Measurements from ENCODE around the gene UST. TPM values are rescaled to one million over a fixed set of nuclear protein-coding genes. Genes with fewer than 3 reads are reported as not detected.

UST gene
- total and polyA plus RNA-seq, 2 experiments from 2014 or later: 8.0 to 11.7 TPM

DNA sequence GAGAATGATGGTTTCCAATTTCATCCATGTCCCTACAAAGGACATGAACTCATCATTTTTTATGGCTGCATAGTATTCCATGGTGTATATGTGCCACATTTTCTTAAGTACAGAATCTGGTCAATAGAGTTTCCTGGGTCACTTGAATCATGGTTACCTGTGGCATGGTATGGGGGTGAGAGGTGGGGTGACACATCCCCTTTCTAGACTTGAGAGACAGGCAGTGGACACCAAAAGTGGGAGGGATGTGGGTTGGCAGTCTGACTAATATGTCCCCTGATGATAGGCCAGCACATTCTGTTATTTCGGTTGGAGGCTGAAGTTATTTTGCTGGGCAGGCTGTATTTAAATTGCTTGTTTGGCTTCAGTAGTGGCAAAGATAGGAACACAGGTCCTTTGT is 78.1 kb downstream of the UST start:
- WGBS (ENCODE audit: low lambda C conversion rate, missing lambda C conversion rate): 100% methylated on average over 1 of the region's 1 CpG

DNA sequence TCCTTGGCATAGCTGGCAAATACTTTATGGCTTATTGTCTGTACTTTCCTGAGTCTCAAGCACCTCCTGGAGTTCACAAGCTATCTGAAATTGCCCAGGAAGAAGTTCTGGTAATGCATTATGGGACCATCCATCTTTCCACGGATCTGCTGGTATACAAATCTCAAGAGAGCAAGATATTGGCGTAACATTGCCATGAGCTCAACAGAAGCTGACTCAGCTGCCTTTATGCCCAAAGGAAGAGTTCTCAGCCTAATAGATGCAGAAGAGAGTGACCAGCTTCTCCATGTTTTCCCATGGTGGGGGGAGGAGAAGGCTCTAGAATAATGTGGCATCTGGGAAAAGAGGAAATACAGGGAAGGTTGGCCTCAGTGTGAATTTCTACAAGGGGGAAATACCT is 78.7 kb downstream of the UST start:
- no peaks in the 10 kb centered on the region for H3K36me3 ChIP-seq (replicated peaks; ENCODE audit: insufficient read depth, low read depth)
- no peak for TF ChIP-seq EZH2 (IDR thresholded peaks at IDR 0.05; ENCODE audit: borderline replicate concordance)
- TF ChIP-seq EZH2phosphoT487 (IDR thresholded peaks at IDR 0.05; ENCODE audit: low read depth, severe bottlenecking, unreplicated experiment): no peak
- TF ChIP-seq, protein P1, sequence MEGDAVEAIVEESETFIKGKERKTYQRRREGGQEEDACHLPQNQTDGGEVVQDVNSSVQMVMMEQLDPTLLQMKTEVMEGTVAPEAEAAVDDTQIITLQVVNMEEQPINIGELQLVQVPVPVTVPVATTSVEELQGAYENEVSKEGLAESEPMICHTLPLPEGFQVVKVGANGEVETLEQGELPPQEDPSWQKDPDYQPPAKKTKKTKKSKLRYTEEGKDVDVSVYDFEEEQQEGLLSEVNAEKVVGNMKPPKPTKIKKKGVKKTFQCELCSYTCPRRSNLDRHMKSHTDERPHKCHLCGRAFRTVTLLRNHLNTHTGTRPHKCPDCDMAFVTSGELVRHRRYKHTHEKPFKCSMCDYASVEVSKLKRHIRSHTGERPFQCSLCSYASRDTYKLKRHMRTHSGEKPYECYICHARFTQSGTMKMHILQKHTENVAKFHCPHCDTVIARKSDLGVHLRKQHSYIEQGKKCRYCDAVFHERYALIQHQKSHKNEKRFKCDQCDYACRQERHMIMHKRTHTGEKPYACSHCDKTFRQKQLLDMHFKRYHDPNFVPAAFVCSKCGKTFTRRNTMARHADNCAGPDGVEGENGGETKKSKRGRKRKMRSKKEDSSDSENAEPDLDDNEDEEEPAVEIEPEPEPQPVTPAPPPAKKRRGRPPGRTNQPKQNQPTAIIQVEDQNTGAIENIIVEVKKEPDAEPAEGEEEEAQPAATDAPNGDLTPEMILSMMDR (IDR thresholded peaks at IDR 0.05; ENCODE audit: poor library complexity): no peak
- H2AFZ ChIP-seq: no peak overlapping the region
- no peaks in the 10 kb centered on the region for H3K9me3 ChIP-seq (ENCODE audit: low read depth)
- no peak overlapping the region for H3K27ac ChIP-seq
- no peaks in the 10 kb centered on the region for H3K9me2 ChIP-seq (replicated peaks; ENCODE audit: insufficient read depth)
- no peak for DNase-seq (ENCODE audit: low spot score)
- no peaks in the 10 kb centered on the region for H3K27me3 ChIP-seq
- H4K20me1 ChIP-seq (ENCODE audit: insufficient read depth, poor library complexity, severe bottlenecking): no peaks in the 10 kb centered on the region
- WGBS (ENCODE audit: low lambda C conversion rate, missing lambda C conversion rate): 89% methylated on average over 2 of the region's 2 CpGs
- no peak overlapping the region for H3K4me3 ChIP-seq
- no peak overlapping the region for H3K4me2 ChIP-seq
- H3K79me2 ChIP-seq: peaks cover 4% of the 10 kb centered on the region
- no peaks in the 10 kb centered on the region for H3K4me1 ChIP-seq (ENCODE audit: insufficient read depth)

More for the DNA sequence above, 78.1 kb downstream of the UST start:
- H3K4me2 ChIP-seq: no peak overlapping the region
- TF ChIP-seq EZH2phosphoT487 (IDR thresholded peaks at IDR 0.05; ENCODE audit: low read depth, severe bottlenecking, unreplicated experiment) (no peak), EZH2 (IDR thresholded peaks at IDR 0.05; ENCODE audit: borderline replicate concordance) (no peak)
- TF ChIP-seq, protein P1 (IDR thresholded peaks at IDR 0.05; ENCODE audit: poor library complexity): no peak
- no peaks in the 10 kb centered on the region for H3K9me3 ChIP-seq (ENCODE audit: low read depth)
- H3K4me3 ChIP-seq: no peak overlapping the region
- no peak overlapping the region for H3K27ac ChIP-seq
- no peak for DNase-seq (ENCODE audit: low spot score)
- H3K4me1 ChIP-seq (ENCODE audit: insufficient read depth): no peaks in the 10 kb centered on the region
- H4K20me1 ChIP-seq (ENCODE audit: insufficient read depth, poor library complexity, severe bottlenecking): no peaks in the 10 kb centered on the region
- no peak overlapping the region for H2AFZ ChIP-seq
- no peaks in the 10 kb centered on the region for H3K9me2 ChIP-seq (replicated peaks; ENCODE audit: insufficient read depth)
- peaks cover 4% of the 10 kb centered on the region for H3K79me2 ChIP-seq
- H3K27me3 ChIP-seq: no peaks in the 10 kb centered on the region
- H3K36me3 ChIP-seq (replicated peaks; ENCODE audit: insufficient read depth, low read depth): no peaks in the 10 kb centered on the region

DNA sequence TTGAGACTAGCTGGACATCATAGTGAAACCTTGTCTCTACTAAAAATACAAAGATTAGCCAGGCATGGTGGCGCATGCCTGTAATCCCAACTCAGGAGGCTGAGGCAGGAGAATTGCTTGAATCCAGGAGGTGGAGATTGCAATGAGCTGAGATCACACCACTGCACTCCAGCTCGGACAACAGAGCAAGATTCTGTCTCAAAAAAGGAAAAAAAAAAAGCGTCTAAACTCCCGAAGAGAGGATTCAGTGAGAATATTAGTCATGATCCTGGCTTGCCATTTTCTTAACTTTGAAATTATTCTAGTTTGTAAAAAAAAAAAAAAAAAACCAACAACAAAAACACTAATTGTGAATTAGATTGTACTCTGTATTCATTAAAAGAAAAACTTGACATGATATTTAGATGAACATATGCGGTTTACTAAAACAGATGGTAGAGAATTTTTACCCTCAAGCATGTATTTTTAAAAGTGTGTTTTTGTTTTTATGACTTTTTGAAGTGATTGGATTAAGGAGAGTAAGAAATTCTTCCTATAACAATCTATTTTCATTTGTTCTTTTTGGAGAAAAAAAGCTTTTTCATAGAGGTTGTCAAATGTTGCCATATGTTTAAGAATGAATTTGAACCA is 80.7 kb downstream of the UST start:
- no peak overlapping the region for H2AFZ ChIP-seq
- no peaks in the 10 kb centered on the region for H3K27me3 ChIP-seq
- H3K9me2 ChIP-seq (replicated peaks; ENCODE audit: insufficient read depth): no peaks in the 10 kb centered on the region
- H3K27ac ChIP-seq: no peak overlapping the region
- no peaks in the 10 kb centered on the region for H4K20me1 ChIP-seq (ENCODE audit: insufficient read depth, poor library complexity, severe bottlenecking)
- H3K36me3 ChIP-seq (replicated peaks; ENCODE audit: insufficient read depth, low read depth): no peaks in the 10 kb centered on the region
- TF ChIP-seq, protein P1 (IDR thresholded peaks at IDR 0.05; ENCODE audit: poor library complexity): no peak
- TF ChIP-seq EZH2 (IDR thresholded peaks at IDR 0.05; ENCODE audit: borderline replicate concordance) (no peak), EZH2phosphoT487 (IDR thresholded peaks at IDR 0.05; ENCODE audit: low read depth, severe bottlenecking, unreplicated experiment) (no peak)
- WGBS (ENCODE audit: low lambda C conversion rate, missing lambda C conversion rate): 92% methylated on average over 5 of the region's 5 CpGs
- H3K79me2 ChIP-seq: no peaks in the 10 kb centered on the region
- DNase-seq (ENCODE audit: low spot score): no peak
- H3K4me2 ChIP-seq: no peak overlapping the region
- no peaks in the 10 kb centered on the region for H3K4me1 ChIP-seq (ENCODE audit: insufficient read depth)
- no peaks in the 10 kb centered on the region for H3K9me3 ChIP-seq (ENCODE audit: low read depth)
- H3K4me3 ChIP-seq: no peak overlapping the region
